Measurements from ENCODE around the gene GRM2.

GRM2 gene

DNA sequence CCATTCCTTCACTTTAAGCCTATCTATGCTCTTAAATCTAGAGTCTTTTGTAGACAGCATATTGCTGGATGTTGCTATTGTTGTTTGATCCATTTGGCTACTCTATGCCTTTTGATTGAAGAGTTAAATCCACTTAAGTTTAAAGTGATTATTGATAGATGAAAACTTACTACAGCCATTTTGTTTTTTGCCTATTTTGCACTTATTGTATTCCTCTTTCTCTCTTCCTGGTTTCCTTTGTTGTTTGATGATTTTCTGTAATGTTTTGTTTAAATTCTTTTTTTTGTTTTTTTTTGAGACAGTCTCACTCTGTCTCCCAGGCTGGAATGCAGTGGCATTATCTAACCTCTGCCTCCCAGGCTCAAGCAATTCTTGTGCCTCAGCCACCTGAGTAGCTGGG, 52.3 kb downstream of the GRM2 start:
- H3K9me3 ChIP-seq (ENCODE audit: insufficient read depth, low read depth, low read length), result peaks cover 20% of the 10 kb centered on the region
- H3K9ac ChIP-seq (ENCODE audit: low read depth, low read length), result no peak overlapping the region
- H3K36me3 ChIP-seq (ENCODE audit: insufficient read depth, low read length), result no peaks in the 10 kb centered on the region
- H3K4me1 ChIP-seq (ENCODE audit: insufficient read depth, low read length), result no peaks in the 10 kb centered on the region
- H3K4me3 ChIP-seq (ENCODE audit: low read length), result no peak overlapping the region
- no peaks in the 10 kb centered on the region for H3K27me3 ChIP-seq (ENCODE audit: insufficient read depth, low read length)
- no peak overlapping the region for H3K27ac ChIP-seq (ENCODE audit: low read depth, low read length)

Data from HUES64 (cell line).